HepG2 (cell line): ENCODE measurements around the gene ZNF780B. TPM values are rescaled to one million over a fixed set of nuclear protein-coding genes. Genes with fewer than 3 reads are reported as not detected.

Source experiments
- CREB3 ChIP-seq: sonication (generic); formaldehyde crosslinking; IDR thresholded peaks from 2 replicates; pipeline ENCODE4 v1.5.0; 2020; ENCODE audit warnings: missing genetic modification reagents
- HDAC2 ChIP-seq: sonication (generic); formaldehyde crosslinking; IDR thresholded peaks from 2 replicates; pipeline ENCODE4 v1.4.0; 2020; ENCODE audit warnings: missing genetic modification reagents
- KDM3A ChIP-seq: IDR thresholded peaks from 2 replicates; pipeline ENCODE4 v1.6.1; 2018; ENCODE audit warnings: low read depth, missing compliant biosample characterization
- MAFG ChIP-seq: sonication (generic); formaldehyde crosslinking; IDR thresholded peaks from 2 replicates; pipeline ENCODE4 v1.5.1; 2020; ENCODE audit warnings: mild to moderate bottlenecking, missing genetic modification reagents
- MED1 ChIP-seq: sonication (generic); formaldehyde crosslinking; IDR thresholded peaks from 2 replicates; pipeline ENCODE4 v1.4.0; 2020; ENCODE audit warnings: missing genetic modification reagents
- MYNN ChIP-seq: sonication (generic); formaldehyde crosslinking; IDR thresholded peaks from 2 replicates; pipeline ENCODE4 v1.4.0; 2020; ENCODE audit warnings: mild to moderate bottlenecking, low read depth, missing genetic modification reagents
- NR2F6 ChIP-seq, 2 experiments: IDR thresholded peaks; 2 replicates each; pipeline ENCODE4 v1.6.1; 2016; ENCODE audit warnings: antibody characterized with exemption in 1 of 2, mild to moderate bottlenecking in 1 of 2
- REPIN1 ChIP-seq: sonication (generic); formaldehyde crosslinking; IDR thresholded peaks from 2 replicates; pipeline ENCODE4 v1.8.0; 2022; ENCODE audit warnings: missing genetic modification reagents, low read depth, mild to moderate bottlenecking, borderline replicate concordance
- REST ChIP-seq, 2 experiments: IDR thresholded peaks; 2 replicates each; pipeline ENCODE4 v1.6.1; 2011 to 2012; ENCODE audit warnings: low read length in 2 of 2, borderline replicate concordance in 1 of 2, low read depth in 1 of 2, mild to moderate bottlenecking in 1 of 2, moderate library complexity in 1 of 2
- TEAD3 ChIP-seq: optimal IDR thresholded peaks from 2 replicates; pipeline ENCODE3; 2016; ENCODE audit warnings: borderline replicate concordance
- ZKSCAN1 ChIP-seq: fragments of 150-350 bp; IDR thresholded peaks from 2 replicates; pipeline ENCODE4 v1.6.1; 2014; ENCODE audit warnings: low read length
- ZKSCAN8 ChIP-seq: IDR thresholded peaks from 2 replicates; pipeline ENCODE4 v1.6.1; 2016; ENCODE audit warnings: borderline replicate concordance, missing genetic modification reagents, missing compliant biosample characterization
- ZNF263 ChIP-seq: sonication (generic); formaldehyde crosslinking; IDR thresholded peaks from 2 replicates; pipeline ENCODE4 v1.4.0; 2020; ENCODE audit warnings: missing genetic modification reagents
- ZNF318 ChIP-seq: sonication (generic); formaldehyde crosslinking; IDR thresholded peaks from 2 replicates; pipeline ENCODE4 v1.4.0; 2020; ENCODE audit warnings: mild to moderate bottlenecking, missing genetic modification reagents
- ZNF772 ChIP-seq: sonication (generic); formaldehyde crosslinking; IDR thresholded peaks from 2 replicates; pipeline ENCODE4 v1.5.0; 2020; ENCODE audit warnings: mild to moderate bottlenecking, missing genetic modification reagents
- polyA plus RNA-seq, 8 experiments: library from polyadenylated mRNA; depleted of rRNA in 3 of 8; stranded (reverse) in 7 of 8; unstranded in 1 of 8; fragments of >200 nt; fragmentation: Illumina TruSeq in 4 of 8; extraction: Trizol in 4 of 8; gene quantifications; 2 replicates each; pipeline versions ENCODE4 v1.2.1 to v1.2.3, GENCODE V29; 2011 to 2016; ENCODE audit warnings: low read depth in 4 of 8, missing spikeins in 1 of 8, mixed read lengths in 1 of 8; ENCODE audit not compliant: insufficient read depth in 1 of 8
- total RNA-seq, 5 experiments: library from RNA; depleted of rRNA; stranded (reverse); fragments of >200 nt; fragmentation: Illumina TruSeq; extraction: Trizol; gene quantifications; 2 replicates each; pipeline ENCODE4 v1.2.3, GENCODE V29; 2016; ENCODE audit warnings: low read depth in 1 of 5
- TF ChIP-seq, protein P1 (sequence below): IDR thresholded peaks from 2 replicates; pipeline ENCODE4 v1.6.1; 2016; ENCODE audit warnings: low read depth

The ZNF780B gene
- total and polyA plus RNA-seq, 2 of the 13 experiments (the other 11 are each of a cell fraction or from before 2014, with no cell fraction given) = 6.6 to 21.9 TPM

- TF ChIP-seq ZNF318 (CRISPR knock-in tag) (no peak), HDAC2 (CRISPR knock-in tag) (peak; percentile 70), ZNF772 (CRISPR knock-in tag) (peak; percentile 47; the same call in 1 of the 2 replicates), ZKSCAN1 (no peak), ZNF263 (no peak), TEAD3 (peak; percentile 89), MYNN (CRISPR knock-in tag) (no peak), ZKSCAN8 (CRISPR knock-in tag) (no peak), NR2F6 (IDR thresholded peaks at IDR 0.05) (peak; percentile 68), NR2F6 (CRISPR knock-in tag; IDR thresholded peaks at IDR 0.05) (peak; percentile 82), MAFG (CRISPR knock-in tag) (no peak), REST (IDR thresholded peaks at IDR 0.05; ENCODE audit: borderline replicate concordance in 1 of 2, low read depth in 1 of 2, low read length in 2 of 2) (no peak), CREB3 (CRISPR knock-in tag) (no peak), KDM3A (CRISPR knock-in tag) (no peak), REPIN1 (CRISPR knock-in tag) (0 out of 2 replicates have a peak, but pooled peaks have one; percentile 32), MED1 (CRISPR knock-in tag) (peak; percentile 50; the same call in 1 of the 2 replicates)
- TF ChIP-seq, protein P1, sequence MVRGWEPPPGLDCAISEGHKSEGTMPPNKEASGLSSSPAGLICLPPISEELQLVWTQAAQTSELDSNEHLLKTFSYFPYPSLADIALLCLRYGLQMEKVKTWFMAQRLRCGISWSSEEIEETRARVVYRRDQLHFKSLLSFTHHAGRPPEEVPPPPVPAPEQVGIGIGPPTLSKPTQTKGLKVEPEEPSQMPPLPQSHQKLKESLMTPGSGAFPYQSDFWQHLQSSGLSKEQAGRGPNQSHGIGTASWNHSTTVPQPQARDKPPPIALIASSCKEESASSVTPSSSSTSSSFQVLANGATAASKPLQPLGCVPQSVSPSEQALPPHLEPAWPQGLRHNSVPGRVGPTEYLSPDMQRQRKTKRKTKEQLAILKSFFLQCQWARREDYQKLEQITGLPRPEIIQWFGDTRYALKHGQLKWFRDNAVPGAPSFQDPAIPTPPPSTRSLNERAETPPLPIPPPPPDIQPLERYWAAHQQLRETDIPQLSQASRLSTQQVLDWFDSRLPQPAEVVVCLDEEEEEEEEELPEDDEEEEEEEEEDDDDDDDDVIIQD (CRISPR knock-in tag) = 0 out of 2 replicates have a peak, but pooled peaks have one; percentile 35
Observed at GRCh38 chr19:40084948-40085347, 28.9 kb upstream of the ZNF780B start (continued).
